Astrocyte (in vitro differentiated cells and primary cell): ENCODE measurements around the gene PDE3B. TPM values are rescaled to one million over a fixed set of nuclear protein-coding genes. Genes with fewer than 3 reads are reported as not detected.

ENCODE experiments used
- DNase-seq: peaks from one replicate; pipeline ENCODE4 v3.0.0-alpha.2; 2010; ENCODE audit warnings: low read depth
- FAIRE-seq: peaks from 2 replicates; lab custom pipeline; 2011; peaks lifted over from hg19 to GRCh38; lab: Jason Lieb, UNC
- H2AFZ ChIP-seq: 2 replicates; pipeline ENCODE4 v1.6.0; 2012; ENCODE audit warnings: low read depth, low read length, inconsistent platforms
- H3K27ac ChIP-seq: 2 replicates; pipeline ENCODE4 v1.5.1; 2011; ENCODE audit warnings: low read depth, low read length, inconsistent platforms
- H3K27me3 ChIP-seq: 2 replicates; pipeline ENCODE4 v1.6.0; 2011; ENCODE audit warnings: low read length, inconsistent platforms; ENCODE audit not compliant: insufficient read depth
- H3K36me3 ChIP-seq: 2 replicates; pipeline ENCODE4 v1.5.1; 2011; ENCODE audit warnings: low read length, inconsistent platforms; ENCODE audit not compliant: insufficient read depth
- H3K4me1 ChIP-seq: 2 replicates; pipeline ENCODE4 v1.5.1; 2011; ENCODE audit warnings: low read length, inconsistent platforms; ENCODE audit not compliant: insufficient read depth
- H3K4me2 ChIP-seq: 2 replicates; pipeline ENCODE4 v1.6.0; 2012; ENCODE audit warnings: low read length, inconsistent platforms
- H3K4me3 ChIP-seq: 2 replicates; pipeline ENCODE4 v1.5.1; 2011; ENCODE audit warnings: low read depth, mild to moderate bottlenecking, low read length, inconsistent platforms; ENCODE audit not compliant: insufficient read depth
- H3K79me2 ChIP-seq: 2 replicates; pipeline ENCODE4 v1.6.0; 2012; ENCODE audit warnings: mild to moderate bottlenecking, low read length, inconsistent platforms; ENCODE audit not compliant: insufficient read depth
- H3K9ac ChIP-seq: 2 replicates; pipeline ENCODE4 v1.6.0; 2012; ENCODE audit warnings: mild to moderate bottlenecking, low read length, inconsistent platforms
- H3K9me3 ChIP-seq: 2 replicates; pipeline ENCODE4 v1.5.1; 2012; ENCODE audit warnings: low read depth, mild to moderate bottlenecking, low read length, inconsistent platforms; ENCODE audit not compliant: insufficient read depth
- H4K20me1 ChIP-seq: 2 replicates; pipeline ENCODE4 v1.6.0; 2012; ENCODE audit warnings: low read length, inconsistent platforms; ENCODE audit not compliant: insufficient read depth
- H3K27ac Mint-ChIP-seq: one replicate; pipeline ENCODE4 v1.8.0; 2021; ENCODE audit warnings: mild to moderate bottlenecking, mixed read lengths; ENCODE audit not compliant: unreplicated experiment
- H3K27me3 Mint-ChIP-seq: one replicate; pipeline ENCODE4 v1.8.0; 2021; ENCODE audit warnings: low read depth, mixed read lengths; ENCODE audit not compliant: unreplicated experiment
- H3K36me3 Mint-ChIP-seq: one replicate; pipeline ENCODE4 v1.8.0; 2021; ENCODE audit warnings: low read depth, mixed read lengths; ENCODE audit not compliant: unreplicated experiment
- H3K4me1 Mint-ChIP-seq: one replicate; pipeline ENCODE4 v1.8.0; 2021; ENCODE audit warnings: low read depth, mixed read lengths; ENCODE audit not compliant: unreplicated experiment
- H3K4me3 Mint-ChIP-seq: one replicate; pipeline ENCODE4 v1.8.0; 2021; ENCODE audit warnings: mild to moderate bottlenecking, moderate library complexity, mixed read lengths; ENCODE audit not compliant: unreplicated experiment
- H3K9me3 Mint-ChIP-seq: one replicate; pipeline ENCODE4 v1.8.0; 2021; ENCODE audit warnings: mild to moderate bottlenecking, mixed read lengths; ENCODE audit not compliant: unreplicated experiment
- CTCF ChIP-seq: IDR thresholded peaks from 2 replicates; pipeline ENCODE4 v1.5.1; 2011; ENCODE audit warnings: low read depth, mild to moderate bottlenecking, inconsistent platforms, low read length, moderate library complexity; ENCODE audit not compliant: insufficient read depth
- EZH2 ChIP-seq: IDR thresholded peaks from 2 replicates; pipeline ENCODE4 v1.6.1; 2012; ENCODE audit warnings: mild to moderate bottlenecking, low read length, inconsistent platforms; ENCODE audit not compliant: insufficient read depth
- total RNA-seq: library from RNA; stranded (reverse); gene quantifications from 2 replicates; pipeline ENCODE4 v1.2.1, GENCODE V29; 2021

The PDE3B gene
- total RNA-seq, 1 donor from 2014 or later = 2.9 TPM

GRCh38 chr11:14803846-14804245 lies 160.2 kb downstream of the PDE3B start:
- Histone ChIP-seq H3K9me3 (no peaks in the 10 kb centered on the region), H3K9ac (no peak overlapping the region), H3K27me3 (no peaks in the 10 kb centered on the region), H4K20me1 (no peaks in the 10 kb centered on the region), H3K4me3 (no peak overlapping the region), H3K79me2 (no peaks in the 10 kb centered on the region), H3K27ac (no peak overlapping the region), H3K36me3 (no peaks in the 10 kb centered on the region), H2AFZ (no peak overlapping the region), H3K4me1 (no peaks in the 10 kb centered on the region), H3K4me2 (no peak overlapping the region)
- no peak for TF ChIP-seq EZH2
- no peak for TF ChIP-seq CTCF
- DNase-seq (peak; percentile 2), FAIRE-seq (no peak)
- H3K4me1 Mint-ChIP-seq = no peaks in the 10 kb centered on the region
- no peak overlapping the region for H3K4me3 Mint-ChIP-seq
- no peak overlapping the region for H3K27ac Mint-ChIP-seq
- H3K27me3 Mint-ChIP-seq = peaks cover 1% of the 10 kb centered on the region
- no peaks in the 10 kb centered on the region for H3K36me3 Mint-ChIP-seq
- peaks cover 1% of the 10 kb centered on the region for H3K9me3 Mint-ChIP-seq

GRCh38 chr11:14809466-14809865 lies 165.9 kb downstream of the PDE3B start:
- Mint-ChIP-seq H3K9me3 (peaks cover 1% of the 10 kb centered on the region), H3K4me1 (no peaks in the 10 kb centered on the region), H3K36me3 (no peaks in the 10 kb centered on the region), H3K27me3 (no peaks in the 10 kb centered on the region), H3K4me3 (no peak overlapping the region), H3K27ac (no peak overlapping the region)
- FAIRE-seq = no peak
- H4K20me1 ChIP-seq = no peaks in the 10 kb centered on the region
- no peaks in the 10 kb centered on the region for H3K4me1 ChIP-seq
- no peak overlapping the region for H3K4me2 ChIP-seq
- no peaks in the 10 kb centered on the region for H3K36me3 ChIP-seq
- H3K4me3 ChIP-seq = no peak overlapping the region
- no peak for TF ChIP-seq EZH2
- TF ChIP-seq CTCF = no peak
- no peak overlapping the region for H3K9ac ChIP-seq
- H3K79me2 ChIP-seq = no peaks in the 10 kb centered on the region
- no peaks in the 10 kb centered on the region for H3K9me3 ChIP-seq
- DNase-seq = no peak
- H2AFZ ChIP-seq = no peak overlapping the region
- no peak overlapping the region for H3K27ac ChIP-seq
- H3K27me3 ChIP-seq = no peaks in the 10 kb centered on the region

GRCh38 chr11:14812757-14813156 lies 169.2 kb downstream of the PDE3B start:
- no peaks in the 10 kb centered on the region for H3K36me3 ChIP-seq
- no peaks in the 10 kb centered on the region for H3K9me3 Mint-ChIP-seq
- no peaks in the 10 kb centered on the region for H3K4me1 Mint-ChIP-seq
- no peaks in the 10 kb centered on the region for H3K9me3 ChIP-seq
- H3K36me3 Mint-ChIP-seq = no peaks in the 10 kb centered on the region
- no peak overlapping the region for H3K27ac ChIP-seq
- no peaks in the 10 kb centered on the region for H4K20me1 ChIP-seq
- no peaks in the 10 kb centered on the region for H3K27me3 Mint-ChIP-seq
- no peaks in the 10 kb centered on the region for H3K79me2 ChIP-seq
- no peak for TF ChIP-seq CTCF
- TF ChIP-seq EZH2 = no peak
- no peak overlapping the region for H3K9ac ChIP-seq
- DNase-seq (no peak), FAIRE-seq (no peak)
- H3K4me3 ChIP-seq = no peak overlapping the region
- H3K4me1 ChIP-seq = no peaks in the 10 kb centered on the region
- no peak overlapping the region for H3K4me2 ChIP-seq
- H2AFZ ChIP-seq = no peak overlapping the region
- H3K27me3 ChIP-seq = no peaks in the 10 kb centered on the region
- no peak overlapping the region for H3K27ac Mint-ChIP-seq
- H3K4me3 Mint-ChIP-seq = no peak overlapping the region
